Fibroblast of lung (primary cell): Measurements from ENCODE around the gene CLSTN1.

Source experiments
- EZH2 ChIP-seq: IDR thresholded peaks from 2 replicates; pipeline ENCODE4 v1.5.1; 2012; ENCODE audit warnings: low read length, control low read depth, mild to moderate bottlenecking; ENCODE audit errors: missing control alignments
- TF ChIP-seq, protein P1 (sequence below), 2 donors: IDR thresholded peaks in 1 of 2; conservative IDR thresholded peaks in 1 of 2; 1 replicate in 1 of 2; 2 replicates in 1 of 2; pipeline ENCODE4 v1.5.1; 2011 to 2012; ENCODE audit warnings: low read length in 2 of 2, control low read depth in 1 of 2, inconsistent platforms in 1 of 2, low read depth in 1 of 2, mild to moderate bottlenecking in 1 of 2

DNA sequence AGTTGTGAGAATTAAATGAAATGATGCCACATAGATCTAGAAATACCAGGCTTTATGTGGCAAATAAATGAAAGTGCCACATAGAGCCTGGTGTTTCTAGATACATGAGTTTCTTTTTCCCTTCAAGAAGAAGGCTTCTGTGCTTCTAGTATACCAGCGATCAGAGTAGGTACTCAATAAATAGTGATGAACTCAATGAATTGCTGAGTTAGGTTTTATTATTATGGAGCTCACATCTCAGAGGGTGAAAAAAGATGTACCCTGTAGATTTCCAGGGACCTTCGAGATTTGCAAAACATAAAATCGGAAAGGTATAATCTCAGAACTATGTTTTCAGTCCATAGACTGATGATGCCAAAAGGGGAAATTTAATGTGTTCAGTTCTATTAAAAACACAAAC, 2.3 kb upstream of the CLSTN1 start:
- TF ChIP-seq, protein P1, sequence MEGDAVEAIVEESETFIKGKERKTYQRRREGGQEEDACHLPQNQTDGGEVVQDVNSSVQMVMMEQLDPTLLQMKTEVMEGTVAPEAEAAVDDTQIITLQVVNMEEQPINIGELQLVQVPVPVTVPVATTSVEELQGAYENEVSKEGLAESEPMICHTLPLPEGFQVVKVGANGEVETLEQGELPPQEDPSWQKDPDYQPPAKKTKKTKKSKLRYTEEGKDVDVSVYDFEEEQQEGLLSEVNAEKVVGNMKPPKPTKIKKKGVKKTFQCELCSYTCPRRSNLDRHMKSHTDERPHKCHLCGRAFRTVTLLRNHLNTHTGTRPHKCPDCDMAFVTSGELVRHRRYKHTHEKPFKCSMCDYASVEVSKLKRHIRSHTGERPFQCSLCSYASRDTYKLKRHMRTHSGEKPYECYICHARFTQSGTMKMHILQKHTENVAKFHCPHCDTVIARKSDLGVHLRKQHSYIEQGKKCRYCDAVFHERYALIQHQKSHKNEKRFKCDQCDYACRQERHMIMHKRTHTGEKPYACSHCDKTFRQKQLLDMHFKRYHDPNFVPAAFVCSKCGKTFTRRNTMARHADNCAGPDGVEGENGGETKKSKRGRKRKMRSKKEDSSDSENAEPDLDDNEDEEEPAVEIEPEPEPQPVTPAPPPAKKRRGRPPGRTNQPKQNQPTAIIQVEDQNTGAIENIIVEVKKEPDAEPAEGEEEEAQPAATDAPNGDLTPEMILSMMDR (conservative IDR thresholded peaks at IDR 0.05 in 1 of 2, IDR thresholded peaks at IDR 0.05 in 1 of 2; ENCODE audit: low read depth in 1 of 2, low read length in 2 of 2), result no peak
- TF ChIP-seq EZH2, result no peak
